SK-N-SH treated with all-trans-retinoic acid at 6 μM for 48 hours (cell line): ENCODE data around the gene MCHR1.

Experiments used
- ATAC-seq: fragments of 200-7000 bp; cut with Tn5 transposase; 3 replicates; pipeline ENCODE4 v1.9.1; 2020; ENCODE audit warnings: mild to moderate bottlenecking, moderate library complexity
- ARNTL ChIP-seq: fragments of 450-650 bp; formaldehyde crosslinking; IDR thresholded peaks from 2 replicates; pipeline ENCODE4 v1.5.0; 2020; ENCODE audit warnings: low read depth, mild to moderate bottlenecking, moderate library complexity, borderline replicate concordance
- BACH2 ChIP-seq: fragments of 250-450 bp; sonication (Bioruptor Pico); IDR thresholded peaks from 2 replicates; pipeline ENCODE4 v1.9.0; 2021; ENCODE audit warnings: mild to moderate bottlenecking, borderline replicate concordance
- CSDC2 ChIP-seq: fragments of 250-450 bp; sonication (Bioruptor Pico); IDR thresholded peaks from 2 replicates; pipeline ENCODE4 v1.5.0; 2020; ENCODE audit warnings: mild to moderate bottlenecking, moderate library complexity
- CSRNP3 ChIP-seq: fragments of 250-450 bp; sonication (Bioruptor Pico); IDR thresholded peaks from 2 replicates; pipeline ENCODE4 v1.5.1; 2021; ENCODE audit warnings: mild to moderate bottlenecking, moderate library complexity
- ESRRG ChIP-seq: fragments of 250-450 bp; sonication (Bioruptor Pico); IDR thresholded peaks from 2 replicates; pipeline ENCODE4 v1.6.1; 2021; ENCODE audit warnings: mild to moderate bottlenecking
- GLIS3 ChIP-seq: fragments of 250-450 bp; sonication (Bioruptor Pico); IDR thresholded peaks from 2 replicates; pipeline ENCODE4 v1.5.0; 2020; ENCODE audit warnings: mild to moderate bottlenecking, moderate library complexity
- ISL1 ChIP-seq: fragments of 250-450 bp; sonication (Bioruptor Pico); IDR thresholded peaks from 2 replicates; pipeline ENCODE4 v2.1.2; 2022; ENCODE audit warnings: mild to moderate bottlenecking, moderate library complexity
- OSR1 ChIP-seq: fragments of 250-450 bp; sonication (Bioruptor Pico); IDR thresholded peaks from 2 replicates; pipeline ENCODE4 v1.8.0; 2022; ENCODE audit warnings: moderate library complexity, mild to moderate bottlenecking, inconsistent platforms
- PATZ1 ChIP-seq: fragments of 250-450 bp; sonication (Bioruptor Pico); IDR thresholded peaks from 2 replicates; pipeline ENCODE4 v1.8.0; 2020; ENCODE audit warnings: mild to moderate bottlenecking, moderate library complexity, borderline replicate concordance
- PPARA ChIP-seq: fragments of 250-450 bp; sonication (Bioruptor Pico); IDR thresholded peaks from 2 replicates; pipeline ENCODE4 v1.5.0; 2020; ENCODE audit warnings: mild to moderate bottlenecking, borderline replicate concordance
- RARB ChIP-seq: fragments of 250-450 bp; sonication (Bioruptor Pico); IDR thresholded peaks from 2 replicates; pipeline ENCODE4 v1.8.0; 2021; ENCODE audit warnings: mild to moderate bottlenecking, moderate library complexity
- SNAI2 ChIP-seq: fragments of 250-450 bp; sonication (Bioruptor Pico); IDR thresholded peaks from 2 replicates; pipeline ENCODE4 v1.5.0; 2020; ENCODE audit warnings: mild to moderate bottlenecking, moderate library complexity
- TCF4 ChIP-seq: fragments of 250-450 bp; sonication (Bioruptor Pico); IDR thresholded peaks from 2 replicates; pipeline ENCODE4 v1.8.0; 2021; ENCODE audit warnings: mild to moderate bottlenecking, moderate library complexity, borderline replicate concordance
- TOX ChIP-seq: fragments of 250-450 bp; sonication (Bioruptor Pico); IDR thresholded peaks from 2 replicates; pipeline ENCODE4 v1.8.0; 2021; ENCODE audit warnings: mild to moderate bottlenecking, moderate library complexity, borderline replicate concordance
- TSHZ2 ChIP-seq: fragments of 250-450 bp; sonication (Bioruptor Pico); IDR thresholded peaks from 2 replicates; pipeline ENCODE4 v1.5.0; 2020; ENCODE audit warnings: mild to moderate bottlenecking, moderate library complexity
- ZC3H10 ChIP-seq: fragments of 250-450 bp; sonication (Bioruptor Pico); IDR thresholded peaks from 2 replicates; pipeline ENCODE4 v1.5.1; 2021; ENCODE audit warnings: mild to moderate bottlenecking, moderate library complexity
- ZFP3 ChIP-seq: fragments of 250-450 bp; sonication (Bioruptor Pico); IDR thresholded peaks from 2 replicates; pipeline ENCODE4 v1.5.0; 2020; ENCODE audit warnings: mild to moderate bottlenecking, moderate library complexity
- ZFP30 ChIP-seq: fragments of 450-650 bp; formaldehyde crosslinking; IDR thresholded peaks from 2 replicates; pipeline ENCODE4 v1.5.0; 2022; ENCODE audit warnings: mild to moderate bottlenecking, moderate library complexity
- ZNF565 ChIP-seq: fragments of 450-650 bp; formaldehyde crosslinking; conservative IDR thresholded peaks from 2 replicates; pipeline ENCODE4 v1.5.0; 2020; ENCODE audit warnings: low read depth, mild to moderate bottlenecking, moderate library complexity
- ZNF70 ChIP-seq: fragments of 450-650 bp; formaldehyde crosslinking; IDR thresholded peaks from 2 replicates; pipeline ENCODE4 v1.5.0; 2020; ENCODE audit warnings: mild to moderate bottlenecking, moderate library complexity
- TF ChIP-seq, protein P1 (sequence below): fragments of 250-450 bp; sonication (Bioruptor Pico); IDR thresholded peaks from 2 replicates; pipeline ENCODE4 v1.5.1; 2020; ENCODE audit warnings: low read depth, mild to moderate bottlenecking, moderate library complexity

The MCHR1 gene

DNA sequence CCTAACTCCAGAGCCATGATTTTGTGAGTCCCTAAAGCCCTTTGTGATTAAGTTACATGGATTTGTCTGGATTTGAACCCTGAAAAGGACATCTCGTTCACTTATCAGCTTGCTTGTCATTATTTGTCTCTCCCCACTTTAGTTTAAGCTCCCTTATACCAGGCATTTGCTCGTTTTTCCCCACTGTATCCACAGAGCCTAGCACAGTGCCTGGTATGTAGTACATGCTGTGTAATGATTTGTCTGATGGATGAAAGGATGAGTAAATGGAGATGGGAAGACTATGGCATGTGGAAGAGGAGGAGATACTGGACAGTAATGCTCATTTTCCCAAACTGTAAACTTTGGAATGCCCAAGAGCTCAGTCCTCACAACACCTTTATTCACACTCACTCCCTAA lies 9.2 kb upstream of the MCHR1 start:
- no peak for TF ChIP-seq CSRNP3 (CRISPR knock-in tag)
- no peak for TF ChIP-seq ZNF565
- no peak for TF ChIP-seq ISL1 (CRISPR knock-in tag)
- no peak for TF ChIP-seq RARB (CRISPR knock-in tag)
- TF ChIP-seq PATZ1 (CRISPR knock-in tag) = no peak
- TF ChIP-seq BACH2 (CRISPR knock-in tag) = no peak
- no peak for TF ChIP-seq TSHZ2 (CRISPR knock-in tag)
- TF ChIP-seq TCF4 (CRISPR knock-in tag) = no peak
- no peak for TF ChIP-seq GLIS3 (CRISPR knock-in tag)
- TF ChIP-seq PPARA (CRISPR knock-in tag) = no peak
- TF ChIP-seq ZC3H10 (CRISPR knock-in tag) = no peak
- no peak for TF ChIP-seq ZNF70 (CRISPR knock-in tag)
- TF ChIP-seq ZFP30 (CRISPR knock-in tag) = no peak
- TF ChIP-seq, all 23 proteins: peak for 0
- no peak for ATAC-seq

DNA sequence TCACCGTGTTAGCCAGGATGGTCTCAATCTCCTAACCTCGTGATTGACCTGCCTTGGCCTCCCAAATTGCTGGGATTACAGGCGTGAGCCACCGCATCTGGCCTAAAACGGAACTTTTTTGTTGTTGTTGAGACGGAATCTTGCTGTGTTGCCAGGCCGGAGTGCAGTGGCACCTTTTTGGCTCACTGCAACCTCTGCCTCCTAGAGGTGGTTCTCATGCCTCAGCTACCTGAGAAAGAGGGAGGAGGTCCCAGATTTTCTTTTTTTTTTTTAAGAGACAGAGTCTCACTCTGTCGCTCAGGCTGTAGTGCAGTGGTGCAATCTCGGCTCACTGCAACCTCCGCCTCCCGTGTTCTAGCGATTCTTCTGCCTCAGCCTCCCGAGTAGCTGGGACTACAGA lies 7.9 kb upstream of the MCHR1 start:
- ATAC-seq = no peak

More for the DNA sequence above, 7.9 kb upstream of the MCHR1 start:
- TF ChIP-seq OSR1 (CRISPR knock-in tag) = no peak
- TF ChIP-seq GLIS3 (CRISPR knock-in tag) = no peak
- no peak for TF ChIP-seq TCF4 (CRISPR knock-in tag)
- no peak for TF ChIP-seq SNAI2 (CRISPR knock-in tag)
- TF ChIP-seq ZFP30 (CRISPR knock-in tag) = no peak
- TF ChIP-seq TOX (CRISPR knock-in tag) = no peak
- no peak for TF ChIP-seq TSHZ2 (CRISPR knock-in tag)
- no peak for TF ChIP-seq ZFP3 (CRISPR knock-in tag)
- no peak for TF ChIP-seq ZC3H10 (CRISPR knock-in tag)
- no peak for TF ChIP-seq ARNTL (CRISPR knock-in tag)
- TF ChIP-seq BACH2 (CRISPR knock-in tag) = no peak
- TF ChIP-seq, protein P1, sequence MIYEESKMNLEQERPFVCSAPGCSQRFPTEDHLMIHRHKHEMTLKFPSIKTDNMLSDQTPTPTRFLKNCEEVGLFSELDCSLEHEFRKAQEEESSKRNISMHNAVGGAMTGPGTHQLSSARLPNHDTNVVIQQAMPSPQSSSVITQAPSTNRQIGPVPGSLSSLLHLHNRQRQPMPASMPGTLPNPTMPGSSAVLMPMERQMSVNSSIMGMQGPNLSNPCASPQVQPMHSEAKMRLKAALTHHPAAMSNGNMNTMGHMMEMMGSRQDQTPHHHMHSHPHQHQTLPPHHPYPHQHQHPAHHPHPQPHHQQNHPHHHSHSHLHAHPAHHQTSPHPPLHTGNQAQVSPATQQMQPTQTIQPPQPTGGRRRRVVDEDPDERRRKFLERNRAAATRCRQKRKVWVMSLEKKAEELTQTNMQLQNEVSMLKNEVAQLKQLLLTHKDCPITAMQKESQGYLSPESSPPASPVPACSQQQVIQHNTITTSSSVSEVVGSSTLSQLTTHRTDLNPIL (CRISPR knock-in tag) = no peak
- TF ChIP-seq ESRRG (CRISPR knock-in tag) = no peak
- no peak for TF ChIP-seq CSDC2
